ENCODE measurements around the gene NDUFAF3. TPM values are rescaled to one million over a fixed set of nuclear protein-coding genes. Genes with fewer than 3 reads are reported as not detected.

The NDUFAF3 gene, protein sequence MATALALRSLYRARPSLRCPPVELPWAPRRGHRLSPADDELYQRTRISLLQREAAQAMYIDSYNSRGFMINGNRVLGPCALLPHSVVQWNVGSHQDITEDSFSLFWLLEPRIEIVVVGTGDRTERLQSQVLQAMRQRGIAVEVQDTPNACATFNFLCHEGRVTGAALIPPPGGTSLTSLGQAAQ
- total RNA-seq (2021; ENCODE audit: unreplicated experiment), result 91.0 TPM
- polyA plus RNA-seq (2012), result 124 TPM in 2 replicates
- Bru-seq, nascent RNA, result percentile 74 among the genes with signal in this experiment
- BruChase-seq, experiment 1, labeled RNA remaining after a 6-hour chase, result percentile 78 among the genes with signal in this experiment
- percentile 64 among the genes with signal in this experiment for BruChase-seq, experiment 2, labeled RNA remaining after a 2-hour chase
- long read RNA-seq, transcript NDUFAF3-202 (5 exons, 2,012 nt), result major isoform, 106 of 129 reads
- long read RNA-seq, partial matches to known transcripts, result 7 of 129 reads
- long read RNA-seq, other reads (novel, unspliced or antisense), result 15 of 129 reads

- BruUV-seq (replicated peaks), result no TSS peak
- RAD21 ChIA-PET (ENCODE audit: low non-redundant PET in 1 of 2, low total read pairs in 2 of 2, uncharacterized antibody in 2 of 2, unreplicated experiment in 2 of 2), result interaction anchor here in 1 of 2 experiments (0.7 kb wide), 1 partner anchor 337 kb away, joined by 3 read pairs; no protein-coding TSS in a partner anchor
- Histone ChIP-seq H3K4me2 (ENCODE audit: low read length) (peak within 1 kb of the TSS; percentile 90), H3K9me3 (ENCODE audit: control insufficient read depth in 1 of 2, insufficient read depth in 1 of 2, low read depth in 1 of 2, low read length in 2 of 2) (no peaks in the 10 kb centered on the region), H3K27ac (ENCODE audit: low read depth, low read length) (peak within 1 kb of the TSS; percentile 99), H3K4me3 (replicated peaks in 1 of 2; ENCODE audit: low read depth in 1 of 2, low read length in 2 of 2) (peak within 1 kb of the TSS; percentile 80 to 98), H3K27me3 (ENCODE audit: insufficient read depth, low read length) (no peaks in the 10 kb centered on the region), H3K79me2 (ENCODE audit: insufficient read depth, low read length) (peaks cover 78% of the 10 kb centered on the region), H3K4me1 (ENCODE audit: control insufficient read depth in 1 of 2, insufficient read depth in 2 of 2, low read length in 2 of 2) (peaks cover 17 to 62% of the 10 kb centered on the region in 2 experiments), H3K9ac (ENCODE audit: low read length) (peak within 1 kb of the TSS; percentile 99), H4K20me1 (ENCODE audit: insufficient read depth) (no peaks in the 10 kb centered on the region; the same call in 1 of the 2 replicates), H2AFZ (ENCODE audit: low read depth, low read length, poor library complexity, severe bottlenecking) (no peak within 1 kb of the TSS), H3K36me3 (ENCODE audit: control insufficient read depth in 1 of 2, insufficient read depth in 2 of 2, low read length in 2 of 2) (peaks cover 18 to 39% of the 10 kb centered on the region in 2 experiments; a peak in 3 of 4 replicates), H3K9me2 (ENCODE audit: insufficient read depth) (no peaks in the 10 kb centered on the region)
- ATAC-seq (peak; percentile 66), DNase-seq (ENCODE audit: low read depth, low spot score) (peak; percentile 90)
- POLR2A ChIA-PET, result interaction anchor here (0.6 to 5.3 kb wide), 17 partner anchors 7 to 934 kb away, joined by 3 to 52 read pairs (median 5); partner anchors contain the start of genes IMPDH2, P4HTM, PFKFB4 and QRICH1
- CTCF ChIA-PET, result interaction anchor here (0.7 to 3.5 kb wide), 8 partner anchors 14 to 621 kb away, joined by 3 to 29 read pairs (median 5); partner anchors contain the start of genes P4HTM, QRICH1 and WDR6
- intact Hi-C loops (cut with micrococcal nuclease), result loop anchor here (1.0 to 2.0 kb wide), 2 partner anchors 33 to 72 kb away; partner anchors contain the start of gene QRICH1
- TF ChIP-seq TCF7L2 (IDR thresholded peaks at IDR 0.05; ENCODE audit: borderline replicate concordance, extremely low read depth, insufficient read depth, insufficient read length) (no peak), ELF1 (IDR thresholded peaks at IDR 0.05; ENCODE audit: borderline replicate concordance, low read depth) (no peak), SIN3A (IDR thresholded peaks at IDR 0.05; ENCODE audit: low read depth) (no peak), YY1 (IDR thresholded peaks at IDR 0.05; ENCODE audit: extremely low read depth, insufficient replicate concordance, low read depth, low read length) (peak; percentile 87), EZH2phosphoT487 (IDR thresholded peaks at IDR 0.05; ENCODE audit: borderline replicate concordance) (no peak), EZH2 (IDR thresholded peaks at IDR 0.05) (no peak), REST (IDR thresholded peaks at IDR 0.05; ENCODE audit: low read depth) (no peak), CTCF (IDR thresholded peaks at IDR 0.05 in 2 of 3, conservative IDR thresholded peaks at IDR 0.05 in 1 of 3; ENCODE audit: borderline replicate concordance in 1 of 3, insufficient read depth in 1 of 3, low read depth in 2 of 3, low read length in 2 of 3) (peak in 2 of 3 experiments; percentile 82 to 92; a peak in 4 of 6 replicates), RAD21 (IDR thresholded peaks at IDR 0.05; ENCODE audit: low read depth) (no peak), FOSL1 (IDR thresholded peaks at IDR 0.05; ENCODE audit: low read depth) (no peak), EGR1 (IDR thresholded peaks at IDR 0.05; ENCODE audit: low read depth) (no peak), JUND (IDR thresholded peaks at IDR 0.05) (no peak), ZFX (IDR thresholded peaks at IDR 0.05) (peak; percentile 72)
- TF ChIP-seq, protein P1, sequence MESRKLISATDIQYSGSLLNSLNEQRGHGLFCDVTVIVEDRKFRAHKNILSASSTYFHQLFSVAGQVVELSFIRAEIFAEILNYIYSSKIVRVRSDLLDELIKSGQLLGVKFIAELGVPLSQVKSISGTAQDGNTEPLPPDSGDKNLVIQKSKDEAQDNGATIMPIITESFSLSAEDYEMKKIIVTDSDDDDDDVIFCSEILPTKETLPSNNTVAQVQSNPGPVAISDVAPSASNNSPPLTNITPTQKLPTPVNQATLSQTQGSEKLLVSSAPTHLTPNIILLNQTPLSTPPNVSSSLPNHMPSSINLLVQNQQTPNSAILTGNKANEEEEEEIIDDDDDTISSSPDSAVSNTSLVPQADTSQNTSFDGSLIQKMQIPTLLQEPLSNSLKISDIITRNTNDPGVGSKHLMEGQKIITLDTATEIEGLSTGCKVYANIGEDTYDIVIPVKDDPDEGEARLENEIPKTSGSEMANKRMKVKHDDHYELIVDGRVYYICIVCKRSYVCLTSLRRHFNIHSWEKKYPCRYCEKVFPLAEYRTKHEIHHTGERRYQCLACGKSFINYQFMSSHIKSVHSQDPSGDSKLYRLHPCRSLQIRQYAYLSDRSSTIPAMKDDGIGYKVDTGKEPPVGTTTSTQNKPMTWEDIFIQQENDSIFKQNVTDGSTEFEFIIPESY (IDR thresholded peaks at IDR 0.05; ENCODE audit: extremely low read depth, insufficient replicate concordance, low read length), result no peak
Observed at GRCh38 chr3:49021813-49022687, at the start of gene NDUFAF3. Gene NDUFAF3, plus strand, starts transcription at chr3:49022121. Its CDS starts 24 bp downstream, at chr3:49022145.

All from HCT116 (cell line).